ENCODE results near the gene NDST1.
"Not testable (repeated sequence)": the region's sequence is repeated elsewhere in the genome, so short reads cannot be mapped to it uniquely, and the experiment has no call there.

Gene NDST1

GRCh38 chr5:150507474-150508276 lies at the start of gene NDST1:
Gene NDST1 (plus strand): TSS chr5:150508131. CDS start chr5:150521255, 13,124 bp downstream.
- no peak for DNase-seq

DNA sequence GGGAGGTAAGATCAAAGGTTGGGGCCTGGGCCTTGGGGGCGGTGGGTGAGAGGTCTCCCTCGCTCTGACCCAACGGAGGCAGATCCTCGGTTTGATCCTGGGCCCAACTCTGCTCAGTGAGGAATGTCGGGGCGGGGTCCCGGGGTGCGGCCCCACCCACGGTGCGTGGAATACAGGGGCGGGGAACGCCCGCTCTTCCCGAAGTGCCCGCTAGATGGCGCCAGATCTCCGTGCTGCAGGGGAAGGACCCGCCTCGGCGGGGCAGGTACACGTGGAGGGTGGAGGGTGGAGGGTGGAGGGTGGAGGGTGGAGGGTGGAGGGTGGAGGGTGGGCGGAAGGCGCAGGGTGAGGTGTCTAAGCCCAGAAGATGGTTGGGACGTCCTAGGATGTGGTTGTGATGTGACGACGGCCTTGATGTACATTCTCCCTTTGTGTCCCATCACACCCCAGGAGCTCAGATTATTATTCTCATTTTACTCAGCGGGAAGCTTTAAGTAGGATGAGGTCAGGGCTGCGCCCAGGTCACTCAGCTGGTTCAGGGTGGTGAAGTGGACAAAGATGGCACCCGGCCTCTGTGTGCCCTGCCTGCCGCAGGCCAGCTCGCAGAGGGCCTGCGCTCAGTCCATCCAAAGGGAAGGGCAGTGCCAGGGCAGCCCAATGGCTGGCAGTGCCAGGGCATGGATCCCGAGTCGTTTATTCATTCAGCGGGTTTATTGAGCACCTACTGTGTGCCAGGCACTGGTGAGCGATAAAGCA lies 49.0 kb upstream of the NDST1 start:
- DNase-seq = peak; percentile 90

DNA sequence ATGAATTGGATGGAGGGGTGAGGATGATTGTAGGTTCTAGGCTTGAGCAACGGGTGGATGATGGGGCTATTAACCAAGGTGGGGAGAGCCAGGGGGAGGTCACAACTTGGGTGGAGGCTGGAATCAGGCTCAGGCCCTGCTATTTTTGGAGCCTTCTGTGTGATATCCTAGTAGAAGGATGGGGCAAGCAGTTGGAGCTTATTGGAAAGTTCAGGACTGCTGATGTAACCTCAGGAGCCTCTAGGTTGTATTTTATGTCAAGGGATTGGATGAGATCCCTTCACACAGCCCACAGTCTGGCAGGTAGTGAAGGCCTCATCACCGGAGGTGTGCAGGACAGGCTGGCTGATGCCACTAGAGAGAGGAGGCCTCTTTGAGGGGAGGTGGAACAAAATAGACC lies 47.1 kb upstream of the NDST1 start:
- peak; percentile 75 for DNase-seq

- DNase-seq = peak; percentile 89
These were observed 46.7 kb upstream of the NDST1 start for GRCh38 chr5:150461231-150461630.

GRCh38 chr5:150464554-150465012 lies 43.3 kb upstream of the NDST1 start:
- DNase-seq = no peak

DNA sequence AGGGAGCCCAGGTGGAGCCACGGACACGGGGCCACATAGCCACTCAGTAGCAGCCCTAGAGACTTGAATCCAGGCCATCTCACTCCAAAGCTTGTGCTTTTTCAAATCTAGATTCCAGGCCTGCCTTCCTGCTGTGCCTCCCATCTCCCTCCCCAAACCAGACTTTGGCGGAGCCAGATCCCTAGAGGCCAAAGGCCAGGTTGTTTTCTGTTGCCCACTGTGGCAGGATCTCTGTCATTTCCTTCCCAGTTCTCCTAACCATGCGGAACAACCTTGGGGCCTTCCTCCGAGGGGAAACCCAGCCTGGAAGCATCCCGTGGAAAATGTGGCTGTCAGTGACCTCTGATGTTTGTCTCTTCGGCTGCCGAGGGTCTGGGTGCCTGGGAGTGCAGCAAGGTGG lies 42.0 kb upstream of the NDST1 start:
- no peak for DNase-seq

DNA sequence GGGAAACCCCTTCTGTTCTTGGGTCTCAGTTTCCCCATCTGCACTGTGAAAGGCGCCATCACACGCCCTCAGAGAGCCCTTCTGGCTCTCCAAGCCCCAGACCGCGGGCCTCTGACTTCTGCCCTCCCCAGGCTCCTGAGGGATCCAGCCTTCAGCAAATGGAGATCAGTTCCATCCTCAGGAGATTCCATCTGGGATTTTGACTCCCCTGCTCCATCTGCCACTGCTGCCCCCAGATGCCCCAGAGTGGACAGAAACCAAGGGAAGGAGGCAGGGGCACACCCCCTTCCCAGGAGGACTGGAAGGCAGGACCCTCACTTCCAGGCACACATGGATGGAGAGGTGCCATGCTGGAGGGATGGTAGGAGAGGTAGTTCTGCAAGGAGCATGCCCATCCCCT lies 39.7 kb upstream of the NDST1 start:
- no peak for DNase-seq

DNA sequence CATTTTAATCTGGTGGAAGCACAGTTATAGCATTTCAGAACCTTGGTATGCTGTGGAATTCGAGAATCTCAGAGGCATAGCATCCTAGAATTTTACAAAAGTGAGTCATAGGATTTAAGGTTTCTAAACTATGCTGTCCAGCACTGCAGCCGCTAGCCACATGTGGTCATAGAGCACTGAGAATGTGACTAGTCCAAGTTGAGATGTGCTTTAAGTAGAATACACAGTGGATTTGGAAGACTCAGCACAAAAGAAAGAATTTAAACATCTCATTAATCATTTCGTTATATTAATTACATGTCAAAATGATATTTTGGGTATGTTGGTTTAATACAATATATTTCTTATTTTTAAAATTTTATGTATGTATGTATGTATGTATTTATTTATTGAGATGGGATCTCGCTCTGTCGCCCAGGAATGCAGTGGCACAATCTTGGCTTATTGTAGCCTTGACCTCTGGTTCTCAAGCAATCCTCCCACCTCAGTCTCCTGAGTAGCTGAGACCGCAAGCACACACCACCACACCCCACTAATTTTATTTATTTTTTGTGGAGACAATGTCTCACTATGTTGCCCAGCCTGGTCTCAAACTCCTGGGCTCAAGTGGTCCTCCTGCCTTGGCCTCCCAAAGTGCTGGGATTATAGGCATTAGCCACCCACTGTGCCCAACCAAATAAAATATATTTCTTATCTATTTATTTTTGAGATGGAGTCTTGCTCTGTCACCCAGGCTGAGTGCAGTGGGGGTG lies 38.0 kb upstream of the NDST1 start:
- no peak for DNase-seq

- DNase-seq = no peak
These were observed 34.1 kb upstream of the NDST1 start for GRCh38 chr5:150473673-150474358.

DNA sequence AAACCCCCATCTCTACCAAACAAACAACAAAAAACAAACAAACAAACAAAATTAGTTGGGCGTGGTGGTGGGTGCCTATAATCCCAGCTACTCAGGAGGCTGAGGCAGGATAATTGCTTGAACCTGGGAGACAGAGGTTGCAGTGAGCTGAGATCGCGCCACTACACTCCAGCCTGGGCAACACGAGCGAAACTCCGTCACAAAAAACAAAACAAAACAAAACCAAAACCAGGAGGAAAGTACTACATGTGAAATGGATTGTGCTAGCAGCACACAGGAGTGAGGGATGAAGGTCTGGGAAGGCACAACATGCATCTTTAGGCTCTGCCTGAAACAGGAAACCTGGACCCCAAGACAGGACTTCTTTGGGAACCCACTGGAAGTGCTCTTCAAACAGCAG lies 31.4 kb upstream of the NDST1 start:
- not testable (repeated sequence) for DNase-seq

GRCh38 chr5:150479416-150479815 lies 28.5 kb upstream of the NDST1 start:
- DNase-seq = no peak

DNA sequence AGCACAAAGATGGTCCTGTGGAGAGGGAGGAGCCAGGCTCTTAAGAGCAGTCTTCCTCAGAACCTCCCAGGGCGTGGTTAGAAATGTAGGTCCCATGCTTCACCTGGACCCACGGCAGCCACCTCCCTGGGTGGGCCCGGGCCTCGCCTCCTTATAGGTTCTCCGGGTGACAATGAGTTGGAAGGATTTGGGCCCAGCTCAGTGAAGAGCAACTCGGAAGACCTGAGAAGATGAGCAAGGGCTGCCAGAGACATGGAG lies 26.3 kb upstream of the NDST1 start:
- no peak for DNase-seq

- no peak for DNase-seq
These were observed 25.9 kb upstream of the NDST1 start for GRCh38 chr5:150481972-150482406.

GRCh38 chr5:150484964-150485692 lies 22.8 kb upstream of the NDST1 start:
- DNase-seq = peak; percentile 66

GRCh38 chr5:150485693-150486401 lies 22.1 kb upstream of the NDST1 start:
- DNase-seq = peak; percentile 81

- peak; percentile 91 for DNase-seq
These were observed 21.3 kb upstream of the NDST1 start for GRCh38 chr5:150486402-150487198.

DNA sequence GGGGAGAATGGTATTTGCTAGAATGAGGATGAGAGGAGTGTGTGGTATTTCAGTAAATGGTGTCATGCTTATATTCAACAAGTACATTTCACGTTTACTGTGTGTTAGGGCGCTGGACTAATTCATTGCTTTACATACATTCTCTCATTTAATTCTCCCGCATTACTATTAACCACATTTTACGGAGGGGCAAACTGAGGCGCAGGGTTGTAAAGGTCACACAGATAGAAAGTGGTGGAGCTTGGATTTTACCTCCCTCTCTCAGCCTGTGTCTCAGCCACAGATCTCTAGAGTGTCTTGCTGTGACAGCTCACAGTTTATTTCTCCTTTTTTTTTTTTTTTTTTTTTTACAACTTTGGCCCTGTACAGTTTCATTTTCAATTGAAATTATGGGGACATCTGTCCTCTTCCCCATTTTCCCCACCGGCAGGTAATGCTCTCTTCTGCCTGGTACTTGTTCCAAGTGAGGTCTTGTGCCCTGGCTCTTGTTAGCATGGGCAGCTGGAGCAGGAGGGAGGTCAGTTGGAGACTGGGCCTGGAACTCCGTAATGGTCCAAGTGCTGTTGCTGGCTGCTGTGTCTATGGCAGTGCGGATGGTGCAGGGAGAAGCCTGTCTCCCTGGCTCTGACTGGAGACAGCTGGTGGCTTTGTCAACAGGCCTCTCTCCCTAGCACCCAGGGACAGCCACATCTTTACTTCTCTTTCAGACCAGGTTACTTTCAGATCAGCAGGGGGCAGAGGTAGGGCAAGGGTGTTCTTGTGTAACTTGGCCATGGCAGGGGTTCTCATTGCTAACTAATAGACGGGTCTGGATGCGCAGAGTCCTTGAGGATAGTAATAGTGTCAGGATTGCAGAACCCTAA lies 20.5 kb upstream of the NDST1 start:
- peak; percentile 86 for DNase-seq

DNA sequence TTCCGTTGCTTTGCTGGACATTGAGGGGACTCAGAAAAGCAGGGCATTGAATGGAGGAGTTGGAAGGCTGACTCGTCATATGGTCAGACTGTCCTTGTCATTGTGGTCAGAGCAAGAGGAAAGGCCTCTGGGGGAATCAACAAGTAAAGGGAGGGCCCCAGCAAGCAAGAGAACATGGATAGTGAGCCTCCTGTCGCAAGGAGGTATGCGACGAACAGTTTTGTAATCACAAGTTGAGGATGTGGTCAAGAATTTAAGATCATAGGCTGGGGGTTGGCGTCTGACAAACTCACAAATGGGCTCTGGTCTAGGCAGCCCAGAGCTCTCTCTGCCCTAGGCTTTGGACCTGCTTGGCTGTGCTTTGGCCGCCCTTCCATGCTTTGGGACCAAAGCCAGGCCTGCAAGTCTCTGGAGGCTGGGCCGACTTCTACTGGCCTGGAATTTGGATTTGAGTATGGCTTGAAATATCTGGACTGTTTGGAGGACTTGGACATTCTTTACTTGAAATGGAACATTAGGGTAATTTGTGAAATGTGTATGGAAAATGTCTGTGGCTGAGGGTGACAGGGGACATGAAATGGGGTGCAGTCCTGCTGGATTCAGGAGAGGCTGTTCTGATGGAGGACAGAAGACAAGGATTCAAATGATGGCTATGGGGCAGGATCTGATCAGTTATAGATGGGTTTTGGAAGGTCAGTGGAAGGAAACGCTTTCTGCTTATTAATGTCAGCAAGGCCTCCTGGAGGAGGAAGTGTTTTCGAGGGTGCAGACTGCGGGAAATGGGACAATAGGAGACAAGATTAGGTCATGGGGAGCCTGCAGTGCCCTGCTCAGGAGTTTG lies 19.2 kb upstream of the NDST1 start:
- DNase-seq = no peak
